DOHH2 (cell line): ENCODE results near the gene IL13RA1.

ENCODE experiments used
- CTCF ChIP-seq: fragments of 200-600 bp; sonication (generic); IDR thresholded peaks from one replicate; pipeline ENCODE4 v1.5.1; 2014; ENCODE audit warnings: antibody characterized with exemption, mild to moderate bottlenecking, low read depth, low read length; ENCODE audit not compliant: poor library complexity, severe bottlenecking
- EZH2phosphoT487 ChIP-seq: fragments of 200-600 bp; sonication (generic); IDR thresholded peaks from 2 replicates; pipeline ENCODE4 v1.6.1; 2017; ENCODE audit warnings: borderline replicate concordance, mild to moderate bottlenecking, antibody characterized with exemption, low read length, moderate library complexity, mixed read lengths

GRCh38 chrX:118736394-118737010, 9.1 kb downstream of the IL13RA1 start:
- TF ChIP-seq CTCF (no peak), EZH2phosphoT487 (no peak)
